Tibial nerve (tissue), 4 donors: ENCODE results near the gene SYNRG. TPM values are rescaled to one million over a fixed set of nuclear protein-coding genes. Genes with fewer than 3 reads are reported as not detected.

ENCODE experiments used
- DNase-seq, 2 donors: peaks; one replicate each; pipeline ENCODE4 v3.0.0-alpha.2; 2019; ENCODE audit warnings: low spot score in 2 of 2
- H3K27ac ChIP-seq, 4 donors: fragments of 200-600 bp; sonication (generic) in 3 of 4; one replicate each; pipeline ENCODE4 v1.5.1; 2017 to 2019; ENCODE audit warnings: mild to moderate bottlenecking in 1 of 4
- H3K27me3 ChIP-seq, 2 donors: fragments of 200-600 bp; sonication (generic) in 1 of 2; one replicate each; pipeline versions ENCODE4 v1.5.1 to v1.6.0; 2017 to 2019
- H3K36me3 ChIP-seq, 3 donors: fragments of 200-600 bp; sonication (generic); one replicate each; pipeline ENCODE4 v1.5.1; 2018 to 2019
- H3K4me1 ChIP-seq, 4 donors: fragments of 200-600 bp; sonication (generic) in 3 of 4; one replicate each; pipeline ENCODE4 v1.5.1; 2017 to 2019
- H3K4me3 ChIP-seq, 4 donors: fragments of 200-600 bp; sonication (generic) in 3 of 4; one replicate each; pipeline ENCODE4 v1.5.1; 2017 to 2019; ENCODE audit warnings: mild to moderate bottlenecking in 1 of 4, moderate library complexity in 1 of 4
- H3K9me3 ChIP-seq, 4 donors: fragments of 200-600 bp; sonication (generic) in 3 of 4; one replicate each; pipeline ENCODE4 v1.5.1; 2017 to 2019
- EP300 ChIP-seq, 2 donors: sonication (generic); formaldehyde crosslinking; IDR thresholded peaks; one replicate each; pipeline ENCODE4 v1.6.1; 2017; ENCODE audit warnings: antibody characterized with exemption in 2 of 2, mild to moderate bottlenecking in 1 of 2
- POLR2A ChIP-seq, 2 donors: fragments of 450-650 bp; IDR thresholded peaks; one replicate each; pipeline ENCODE4 v1.6.1; 2017; ENCODE audit warnings: antibody characterized with exemption in 2 of 2, mild to moderate bottlenecking in 2 of 2, moderate library complexity in 2 of 2
- WGBS, 2 donors: methylation state at CpG; one replicate each; pipeline ENCODE4 v1.1.5; 2018; 5-methylcytosine and 5-hydroxymethylcytosine counted together
- total RNA-seq, 4 donors: library from RNA; depleted of rRNA; stranded (reverse); fragments of >200 nt; gene quantifications; one replicate each; pipeline ENCODE4 v1.1.0, GENCODE V29; 2016
- TF ChIP-seq, protein P1 (sequence below), 5 experiments: fragments of 200-600 bp in 3 of 5; fragments of 450-650 bp in 2 of 5; sonication (generic) in 3 of 5; IDR thresholded peaks; one replicate each; pipeline ENCODE4 v1.5.1; 2016 to 2019; ENCODE audit warnings: antibody characterized with exemption in 5 of 5, mild to moderate bottlenecking in 3 of 5, moderate library complexity in 2 of 5

The SYNRG gene
- total RNA-seq, 4 donors from 2014 or later, result 26.8 to 42.3 (median 31.1) TPM

- Histone ChIP-seq H3K36me3 (peaks cover 0 to 10% (median 0%) of the 10 kb centered on the region in 3 donors), H3K27ac (peak overlapping the region in 2 of 4 donors; percentile 18 to 54), H3K27me3 (no peaks in the 10 kb centered on the region), H3K4me3 (no peak overlapping the region), H3K4me1 (peaks cover 0 to 21% (median 4%) of the 10 kb centered on the region in 4 donors), H3K9me3 (no peaks in the 10 kb centered on the region)
- WGBS, 2 donors, result 28 to 34% methylated on average over 5 of the region's 5 CpGs
- DNase-seq, result no peak
- TF ChIP-seq, protein P1, sequence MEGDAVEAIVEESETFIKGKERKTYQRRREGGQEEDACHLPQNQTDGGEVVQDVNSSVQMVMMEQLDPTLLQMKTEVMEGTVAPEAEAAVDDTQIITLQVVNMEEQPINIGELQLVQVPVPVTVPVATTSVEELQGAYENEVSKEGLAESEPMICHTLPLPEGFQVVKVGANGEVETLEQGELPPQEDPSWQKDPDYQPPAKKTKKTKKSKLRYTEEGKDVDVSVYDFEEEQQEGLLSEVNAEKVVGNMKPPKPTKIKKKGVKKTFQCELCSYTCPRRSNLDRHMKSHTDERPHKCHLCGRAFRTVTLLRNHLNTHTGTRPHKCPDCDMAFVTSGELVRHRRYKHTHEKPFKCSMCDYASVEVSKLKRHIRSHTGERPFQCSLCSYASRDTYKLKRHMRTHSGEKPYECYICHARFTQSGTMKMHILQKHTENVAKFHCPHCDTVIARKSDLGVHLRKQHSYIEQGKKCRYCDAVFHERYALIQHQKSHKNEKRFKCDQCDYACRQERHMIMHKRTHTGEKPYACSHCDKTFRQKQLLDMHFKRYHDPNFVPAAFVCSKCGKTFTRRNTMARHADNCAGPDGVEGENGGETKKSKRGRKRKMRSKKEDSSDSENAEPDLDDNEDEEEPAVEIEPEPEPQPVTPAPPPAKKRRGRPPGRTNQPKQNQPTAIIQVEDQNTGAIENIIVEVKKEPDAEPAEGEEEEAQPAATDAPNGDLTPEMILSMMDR (IDR thresholded peaks at IDR 0.05), result no peak
- no peak for TF ChIP-seq POLR2A (IDR thresholded peaks at IDR 0.05)
- no peak for TF ChIP-seq EP300 (IDR thresholded peaks at IDR 0.05)
Observed at GRCh38 chr17:37483311-37484039, 125.7 kb downstream of the SYNRG start.

DNA sequence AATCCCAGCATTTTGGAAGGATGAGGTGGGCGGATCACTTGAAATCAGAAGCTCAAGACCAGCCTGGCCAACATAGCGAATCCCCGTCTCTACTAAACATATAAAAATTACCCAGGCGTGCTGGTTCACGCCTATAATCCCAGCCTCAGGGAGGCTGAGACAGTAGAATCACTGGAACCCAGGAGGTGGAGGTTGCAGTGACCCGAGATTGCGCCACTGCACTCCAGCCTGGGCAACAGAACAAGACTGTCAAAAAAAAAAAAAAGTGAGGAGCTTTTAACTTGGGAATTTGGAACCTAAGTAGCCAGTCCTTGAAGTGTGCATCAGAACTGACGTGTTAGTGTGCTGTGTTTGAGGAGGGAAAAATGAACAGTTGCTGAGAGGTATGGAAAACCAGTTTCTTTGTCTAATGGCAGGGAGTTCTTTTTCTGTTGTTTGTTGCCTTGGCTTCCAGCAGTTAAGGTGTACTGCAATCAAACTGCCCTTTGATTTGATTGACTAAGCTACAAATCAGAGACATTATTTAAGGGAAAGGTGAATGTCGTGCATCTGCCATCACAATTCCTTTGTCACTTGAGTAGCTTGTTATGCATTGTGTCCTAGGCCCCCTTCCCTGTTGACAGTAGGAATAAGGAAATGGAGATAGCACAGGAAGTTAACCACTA lies 128.1 kb downstream of the SYNRG start:
- peaks cover 0 to 20% (median 0%) of the 10 kb centered on the region in 4 donors for H3K4me1 ChIP-seq
- TF ChIP-seq POLR2A (IDR thresholded peaks at IDR 0.05), result no peak
- TF ChIP-seq, protein P1 (IDR thresholded peaks at IDR 0.05), result no peak
- TF ChIP-seq EP300 (IDR thresholded peaks at IDR 0.05), result no peak
- H3K27me3 ChIP-seq, result no peaks in the 10 kb centered on the region
- peaks cover 0 to 34% (median 0%) of the 10 kb centered on the region in 3 donors for H3K36me3 ChIP-seq
- H3K27ac ChIP-seq, result no peak overlapping the region
- no peak overlapping the region for H3K4me3 ChIP-seq
- no peaks in the 10 kb centered on the region for H3K9me3 ChIP-seq
- WGBS, 2 donors, result 92 to 94% methylated on average over 9 of the region's 9 CpGs
- DNase-seq, result no peak

DNA sequence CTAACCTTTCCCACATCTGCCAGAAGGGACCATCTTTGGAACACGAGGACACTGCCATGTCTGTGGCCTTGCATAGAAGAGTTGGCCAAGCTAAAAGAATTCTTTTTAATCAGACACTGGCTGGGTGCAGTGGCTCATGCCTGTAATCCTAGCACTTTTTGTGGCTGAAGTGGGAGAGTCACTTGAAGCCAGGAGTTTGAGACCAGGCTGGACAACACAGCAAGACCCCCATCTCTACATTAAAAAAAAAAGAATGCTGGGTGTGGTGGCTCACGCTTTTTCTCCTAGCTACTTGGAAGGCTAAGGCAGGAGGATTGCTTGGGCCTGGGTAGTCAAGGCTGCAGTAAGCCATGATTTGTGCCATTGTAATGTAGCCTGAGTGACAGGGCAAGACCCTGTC lies 128.8 kb downstream of the SYNRG start:
- Histone ChIP-seq H3K9me3 (no peaks in the 10 kb centered on the region), H3K4me1 (peaks cover 0 to 20% (median 0%) of the 10 kb centered on the region in 4 donors), H3K27ac (no peak overlapping the region), H3K4me3 (no peak overlapping the region), H3K27me3 (no peaks in the 10 kb centered on the region), H3K36me3 (peaks cover 0 to 40% (median 0%) of the 10 kb centered on the region in 3 donors)
- WGBS, 2 donors, result 96 to 97% methylated on average over 2 of the region's 2 CpGs
- no peak for DNase-seq
- TF ChIP-seq POLR2A (IDR thresholded peaks at IDR 0.05), result no peak
- TF ChIP-seq, protein P1 (IDR thresholded peaks at IDR 0.05), result no peak
- TF ChIP-seq EP300 (IDR thresholded peaks at IDR 0.05), result no peak

GRCh38 chr17:37479025-37479424 lies 130.2 kb downstream of the SYNRG start:
- Histone ChIP-seq H3K4me3 (no peak overlapping the region), H3K9me3 (no peaks in the 10 kb centered on the region), H3K27ac (peak overlapping the region in 1 of 4 donors; percentile 14), H3K4me1 (peaks cover 0 to 20% (median 0%) of the 10 kb centered on the region in 4 donors), H3K27me3 (no peaks in the 10 kb centered on the region), H3K36me3 (peaks cover 0 to 54% (median 0%) of the 10 kb centered on the region in 3 donors)
- 91 to 98% methylated on average over 1 of the region's 1 CpG for WGBS, 2 donors
- TF ChIP-seq EP300 (IDR thresholded peaks at IDR 0.05) (no peak), POLR2A (IDR thresholded peaks at IDR 0.05) (no peak)
- no peak for DNase-seq

DNA sequence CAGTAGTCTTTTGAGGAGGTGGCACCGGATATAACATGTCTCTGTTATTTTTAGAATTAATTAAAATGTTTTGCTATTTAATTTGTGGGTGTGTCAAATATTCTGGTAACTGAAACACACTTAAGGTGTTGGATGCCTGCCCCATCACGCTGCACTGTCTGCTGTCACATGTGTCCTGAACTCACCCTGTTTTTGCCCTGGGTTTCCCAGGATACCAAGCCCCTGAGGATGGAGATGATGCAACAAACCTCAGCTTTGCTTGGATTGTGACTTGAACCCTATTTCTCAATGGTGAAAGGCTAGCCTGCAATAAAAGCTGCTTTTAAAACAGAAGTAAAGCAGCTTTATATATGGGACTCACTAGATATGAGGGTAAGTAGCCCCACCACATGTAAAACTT lies 131.0 kb downstream of the SYNRG start:
- Histone ChIP-seq H3K4me3 (no peak overlapping the region), H3K4me1 (peaks cover 0 to 14% (median 0%) of the 10 kb centered on the region in 4 donors), H3K27ac (peak overlapping the region in 1 of 4 donors; percentile 58), H3K27me3 (no peaks in the 10 kb centered on the region), H3K36me3 (peaks cover 0 to 62% (median 0%) of the 10 kb centered on the region in 3 donors), H3K9me3 (no peaks in the 10 kb centered on the region)
- DNase-seq, result peak; percentile 60 to 66
- WGBS, 2 donors, result 61 to 73% methylated on average over 2 of the region's 2 CpGs
- TF ChIP-seq EP300 (IDR thresholded peaks at IDR 0.05) (peak in 1 of 2 donors; percentile 77), POLR2A (IDR thresholded peaks at IDR 0.05) (no peak)
- TF ChIP-seq, protein P1 (IDR thresholded peaks at IDR 0.05), result no peak
